Transverse colon (tissue), 4 donors: ENCODE data around the gene IL18. TPM values are rescaled to one million over a fixed set of nuclear protein-coding genes. Genes with fewer than 3 reads are reported as not detected.
"Not testable (repeated sequence)": the region's sequence is repeated elsewhere in the genome, so short reads cannot be mapped to it uniquely, and the experiment has no call there.

Source experiments
- DNase-seq: peaks from one replicate; pipeline ENCODE4 v3.0.0-alpha.2; 2019
- H3K27ac ChIP-seq, 4 donors: fragments of 200-600 bp; sonication (generic); 2 replicates each; pipeline ENCODE4 v1.5.1; 2016 to 2018; ENCODE audit warnings: inconsistent platforms in 4 of 4
- H3K27me3 ChIP-seq: fragments of 200-600 bp; sonication (generic); 2 replicates; pipeline ENCODE4 v1.5.1; 2017; ENCODE audit warnings: inconsistent platforms
- H3K36me3 ChIP-seq, 4 donors: fragments of 200-600 bp; sonication (generic); 2 replicates each; pipeline ENCODE4 v1.5.1; 2017 to 2019; ENCODE audit warnings: inconsistent platforms in 4 of 4
- H3K4me1 ChIP-seq, 4 donors: fragments of 200-600 bp; sonication (generic); 2 replicates each; pipeline ENCODE4 v1.5.1; 2017 to 2020; ENCODE audit warnings: inconsistent platforms in 4 of 4
- H3K4me3 ChIP-seq, 4 donors: fragments of 200-600 bp; sonication (generic); 1 replicate in 1 of 4; 2 replicates in 3 of 4; pipeline versions ENCODE4 v1.5.1 to v1.6.1; 2017 to 2019; ENCODE audit warnings: inconsistent platforms in 4 of 4
- H3K9me3 ChIP-seq, 2 donors: fragments of 200-600 bp; sonication (generic); 2 replicates each; pipeline ENCODE4 v1.5.1; 2017 to 2019; ENCODE audit warnings: inconsistent platforms in 2 of 2
- EP300 ChIP-seq: sonication (generic); formaldehyde crosslinking; IDR thresholded peaks from one replicate; pipeline ENCODE4 v1.6.1; 2017; ENCODE audit warnings: antibody characterized with exemption, low read depth
- POLR2A ChIP-seq: fragments of 450-650 bp; IDR thresholded peaks from one replicate; pipeline ENCODE4 v1.6.1; 2016; ENCODE audit warnings: antibody characterized with exemption, mild to moderate bottlenecking, moderate library complexity
- POLR2AphosphoS5 ChIP-seq, 3 donors: sonication (generic); formaldehyde crosslinking; IDR thresholded peaks; one replicate each; pipeline ENCODE4 v1.6.1; 2016; ENCODE audit warnings: antibody characterized with exemption in 3 of 3
- WGBS, 2 donors: methylation state at CpG; one replicate each; pipeline ENCODE4 v1.1.5; 2018; ENCODE audit warnings: low coverage in 1 of 2; 5-methylcytosine and 5-hydroxymethylcytosine counted together
- in situ Hi-C, 4 donors: fragments of 200-750 bp; cut with MboI; loops; one replicate each; pipeline versions ENCODE4 v1.15.0 to v1.15.1; 2017; ENCODE audit warnings: low sequenced_read_pairs in 3 of 4, low pct_ligation_motif_present in 1 of 4, low pct_unique_long_range_greater_than_20kb in 1 of 4
- intact Hi-C: fragments of 100-400 bp; cut with DNase I; formaldehyde crosslinking; loops from one replicate; pipeline ENCODE4 v1.15.1; 2023; ENCODE audit warnings: low total_unique reads
- total RNA-seq, 4 donors: library from RNA; depleted of rRNA; stranded (reverse); fragments of >200 nt; gene quantifications; one replicate each; pipeline ENCODE4 v1.1.0, GENCODE V29; 2016
- TF ChIP-seq, protein P1 (sequence below), 5 experiments: fragments of 200-600 bp in 3 of 5; fragments of 450-650 bp in 2 of 5; sonication (generic) in 3 of 5; IDR thresholded peaks; 1 replicate in 2 of 5; 2 replicates in 3 of 5; pipeline ENCODE4 v1.5.1; 2016 to 2017; ENCODE audit warnings: antibody characterized with exemption in 5 of 5, inconsistent platforms in 3 of 5, mild to moderate bottlenecking in 2 of 5, moderate library complexity in 1 of 5

IL18 gene
- total RNA-seq, 4 donors from 2014 or later = 18.1 to 169 (median 76.0) TPM

DNA sequence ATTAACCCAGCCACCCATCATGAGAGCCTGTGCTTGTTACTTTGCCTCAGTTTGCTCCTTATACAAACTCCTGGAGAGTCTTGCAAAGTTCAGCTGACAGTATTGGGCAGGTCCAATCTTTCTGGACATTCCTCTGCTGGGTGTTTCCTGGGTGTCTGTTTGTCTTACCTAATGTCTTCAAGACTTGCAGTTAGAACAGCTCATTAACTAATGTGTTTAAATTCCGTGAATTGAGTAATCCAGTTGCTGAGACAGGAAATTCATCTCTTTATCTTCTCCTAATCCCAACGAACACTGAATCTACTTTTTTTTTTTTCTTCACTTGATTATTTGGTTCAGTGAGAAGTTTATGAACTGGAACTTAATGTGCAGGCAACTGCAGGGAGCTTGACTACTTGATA is 32.1 kb upstream of the IL18 start:
- Histone ChIP-seq H3K27me3 (no peaks in the 10 kb centered on the region), H3K36me3 (no peaks in the 10 kb centered on the region), H3K4me3 (no peak overlapping the region), H3K27ac (no peak overlapping the region), H3K4me1 (no peaks in the 10 kb centered on the region), H3K9me3 (no peaks in the 10 kb centered on the region)
- intact Hi-C loops (no loop called here), in situ Hi-C loops (no loop called here)
- no peak for TF ChIP-seq POLR2AphosphoS5 (IDR thresholded peaks at IDR 0.05)
- WGBS, 2 donors = 42 to 48% methylated on average over 2 of the region's 2 CpGs
- DNase-seq = no peak

DNA sequence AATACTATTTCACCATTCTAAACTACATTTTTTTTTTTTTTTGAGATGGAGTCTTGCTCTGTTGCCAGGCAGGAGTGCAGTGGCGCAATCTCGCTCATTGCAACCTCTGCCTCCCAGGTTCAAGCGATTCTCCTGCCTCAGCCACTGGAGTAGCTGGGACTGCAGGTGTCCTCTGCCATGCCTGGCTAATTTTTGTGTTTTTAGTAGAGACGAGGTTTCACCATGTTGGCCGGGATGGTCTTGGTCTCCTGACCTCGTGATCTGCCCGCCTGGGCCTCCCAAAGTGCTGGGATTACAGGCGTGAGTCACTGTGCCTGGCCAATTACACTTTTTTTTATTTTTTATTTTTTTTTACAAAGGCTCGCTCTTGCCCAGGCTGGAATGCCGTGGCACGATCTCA is 31.2 kb upstream of the IL18 start:
- H3K4me3 ChIP-seq, intact Hi-C loops, H3K36me3 ChIP-seq, in situ Hi-C loops, H3K4me1 ChIP-seq, DNase-seq, H3K27me3 ChIP-seq, H3K27ac ChIP-seq, H3K9me3 ChIP-seq: not testable (repeated sequence)
- WGBS, 2 donors = 71 to 84% methylated on average over 6 to 11 of the region's 11 CpGs

GRCh38 chr11:112186304-112186703 is 22.4 kb upstream of the IL18 start:
- Histone ChIP-seq H3K27me3 (no peaks in the 10 kb centered on the region), H3K36me3 (no peaks in the 10 kb centered on the region), H3K9me3 (no peaks in the 10 kb centered on the region), H3K4me3 (no peak overlapping the region), H3K4me1 (no peaks in the 10 kb centered on the region), H3K27ac (no peak overlapping the region)
- intact Hi-C loops (no loop called here), in situ Hi-C loops (no loop called here)
- TF ChIP-seq EP300 (no peak), POLR2AphosphoS5 (IDR thresholded peaks at IDR 0.05) (no peak), POLR2A (no peak)
- TF ChIP-seq, protein P1, sequence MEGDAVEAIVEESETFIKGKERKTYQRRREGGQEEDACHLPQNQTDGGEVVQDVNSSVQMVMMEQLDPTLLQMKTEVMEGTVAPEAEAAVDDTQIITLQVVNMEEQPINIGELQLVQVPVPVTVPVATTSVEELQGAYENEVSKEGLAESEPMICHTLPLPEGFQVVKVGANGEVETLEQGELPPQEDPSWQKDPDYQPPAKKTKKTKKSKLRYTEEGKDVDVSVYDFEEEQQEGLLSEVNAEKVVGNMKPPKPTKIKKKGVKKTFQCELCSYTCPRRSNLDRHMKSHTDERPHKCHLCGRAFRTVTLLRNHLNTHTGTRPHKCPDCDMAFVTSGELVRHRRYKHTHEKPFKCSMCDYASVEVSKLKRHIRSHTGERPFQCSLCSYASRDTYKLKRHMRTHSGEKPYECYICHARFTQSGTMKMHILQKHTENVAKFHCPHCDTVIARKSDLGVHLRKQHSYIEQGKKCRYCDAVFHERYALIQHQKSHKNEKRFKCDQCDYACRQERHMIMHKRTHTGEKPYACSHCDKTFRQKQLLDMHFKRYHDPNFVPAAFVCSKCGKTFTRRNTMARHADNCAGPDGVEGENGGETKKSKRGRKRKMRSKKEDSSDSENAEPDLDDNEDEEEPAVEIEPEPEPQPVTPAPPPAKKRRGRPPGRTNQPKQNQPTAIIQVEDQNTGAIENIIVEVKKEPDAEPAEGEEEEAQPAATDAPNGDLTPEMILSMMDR (IDR thresholded peaks at IDR 0.05) = no peak
- no peak for DNase-seq

- Histone ChIP-seq H3K4me1 (no peaks in the 10 kb centered on the region), H3K27me3 (no peaks in the 10 kb centered on the region), H3K36me3 (no peaks in the 10 kb centered on the region), H3K27ac (no peak overlapping the region), H3K9me3 (no peaks in the 10 kb centered on the region), H3K4me3 (no peak overlapping the region)
- in situ Hi-C loops (no loop called here), intact Hi-C loops (no loop called here)
- no peak for TF ChIP-seq EP300
- TF ChIP-seq, protein P1 (IDR thresholded peaks at IDR 0.05) = no peak
- TF ChIP-seq POLR2AphosphoS5 (IDR thresholded peaks at IDR 0.05) = no peak
- TF ChIP-seq POLR2A = no peak
- DNase-seq = no peak
Observed at GRCh38 chr11:112185883-112186282, 22.0 kb upstream of the IL18 start.

DNA sequence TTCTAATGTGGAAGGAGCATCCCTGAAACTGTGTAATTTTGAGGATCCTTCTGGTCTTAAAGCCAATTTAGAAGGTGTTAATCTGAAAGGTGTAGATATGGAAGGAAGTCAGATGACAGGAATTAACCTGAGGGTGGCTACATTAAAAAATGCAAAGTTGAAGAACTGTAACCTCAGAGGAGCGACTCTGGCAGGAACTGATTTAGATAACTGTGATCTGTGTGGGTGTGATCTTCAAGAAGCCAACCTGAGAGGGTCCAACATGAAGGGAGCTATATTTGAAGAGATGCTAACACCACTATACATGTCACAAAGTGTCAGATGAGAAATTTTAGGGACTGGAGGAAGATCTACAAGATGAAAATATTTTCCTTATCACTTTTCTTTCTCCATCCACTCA is 19.0 kb upstream of the IL18 start:
- no peak for TF ChIP-seq POLR2AphosphoS5 (IDR thresholded peaks at IDR 0.05)
- TF ChIP-seq, protein P1 (IDR thresholded peaks at IDR 0.05) = no peak
- TF ChIP-seq EP300 = no peak
- TF ChIP-seq POLR2A = no peak
- no peaks in the 10 kb centered on the region for H3K4me1 ChIP-seq
- DNase-seq = no peak
- in situ Hi-C loops (no loop called here), intact Hi-C loops (no loop called here)
- H3K27me3 ChIP-seq = no peaks in the 10 kb centered on the region
- WGBS, 2 donors = 60 to 83% methylated on average over 1 of the region's 1 CpG
- H3K27ac ChIP-seq = no peak overlapping the region
- H3K9me3 ChIP-seq = no peaks in the 10 kb centered on the region
- H3K36me3 ChIP-seq = no peaks in the 10 kb centered on the region
- H3K4me3 ChIP-seq = no peak overlapping the region
